Activated CD8-positive, alpha-beta T cell treated with anti-CD3 and anti-CD28 coated beads, Interleukin-2, amount 10 ng/mL, durations not matched to agents 7 days and 5 days (primary cell): Measurements from ENCODE around the gene MPZL2. TPM values are rescaled to one million over a fixed set of nuclear protein-coding genes. Genes with fewer than 3 reads are reported as not detected.

Source experiments
- ATAC-seq: fragments of 150-1000 bp; cut with Tn5 transposase; one replicate; pipeline ENCODE4 v1.10.0; 2021; ENCODE audit warnings: moderate library complexity
- CTCF ChIA-PET: fragments of 350-600 bp; sonication (Branson Sonifier 250); formaldehyde crosslinking; loops from one replicate; lab custom pipeline; 2021; ENCODE audit warnings: antibody characterized with exemption; lab: Charles Lee
- POLR2A ChIA-PET: fragments of 350-600 bp; sonication (Branson Sonifier 250); formaldehyde crosslinking; loops from one replicate; lab custom pipeline; 2021; ENCODE audit warnings: antibody characterized with exemption; lab: Charles Lee
- DNase-seq: peaks from one replicate; pipeline ENCODE4 v3.0.0-alpha.2; 2020
- H3K27ac Mint-ChIP-seq: one replicate; pipeline ENCODE4 v1.8.0; 2021; ENCODE audit warnings: mild to moderate bottlenecking, mixed read lengths
- H3K27me3 Mint-ChIP-seq: one replicate; pipeline ENCODE4 v1.8.0; 2021; ENCODE audit warnings: low read depth, mixed read lengths
- H3K36me3 Mint-ChIP-seq: one replicate; pipeline ENCODE4 v1.8.0; 2021; ENCODE audit warnings: low read depth, mixed read lengths
- H3K4me1 Mint-ChIP-seq: one replicate; pipeline ENCODE4 v1.8.0; 2021; ENCODE audit warnings: low read depth, mixed read lengths
- H3K4me3 Mint-ChIP-seq: one replicate; pipeline ENCODE4 v1.8.0; 2021; ENCODE audit warnings: mild to moderate bottlenecking, mixed read lengths
- H3K9me3 Mint-ChIP-seq: one replicate; pipeline ENCODE4 v1.8.0; 2022; ENCODE audit warnings: mixed read lengths; ENCODE audit not compliant: insufficient read depth
- total RNA-seq, 2 experiments: library from RNA; stranded (reverse); gene quantifications; one replicate each; pipeline ENCODE4 v1.2.3, GENCODE V29; 2021

Gene MPZL2
- total RNA-seq, 2 experiments from 2014 or later = 11.7 to 12.2 TPM

DNA sequence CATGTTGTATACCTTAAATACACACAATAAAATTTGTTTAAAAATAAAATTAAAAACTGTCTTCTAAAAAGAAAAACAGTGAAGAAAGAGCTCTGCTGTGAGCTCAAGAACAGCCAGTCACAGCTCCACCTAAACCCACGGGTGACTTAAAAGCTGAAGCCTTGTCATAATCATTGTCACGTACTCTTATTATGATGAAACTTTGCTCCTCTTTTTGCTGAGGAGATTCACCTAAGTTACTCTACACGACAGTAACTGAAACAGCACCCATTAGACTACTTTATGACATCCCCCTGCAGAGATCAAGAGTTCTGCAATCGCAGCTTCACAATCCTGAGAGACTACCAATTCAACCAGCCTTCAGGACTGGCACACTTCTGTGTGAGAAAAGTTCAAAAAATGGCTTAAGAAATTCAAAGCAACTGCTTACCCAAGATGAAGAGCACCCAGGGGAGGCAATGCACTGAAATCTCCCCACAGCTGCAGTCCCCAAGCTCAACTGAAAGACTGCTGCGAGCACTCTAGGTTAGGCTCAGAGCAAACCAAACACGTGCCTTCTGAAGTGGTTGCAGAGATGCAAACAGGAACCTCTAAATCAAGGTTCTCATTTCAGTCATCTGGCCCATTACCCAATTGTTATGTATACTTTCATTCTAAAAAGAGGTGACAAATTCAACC is 39.4 kb downstream of the MPZL2 start, which contains the start of gene JAML:
TSS of gene JAML (minus strand) at position 501 of the 678 bp plus-strand sequence. CDS start 10,145 bp downstream, outside the sequence.
- Mint-ChIP-seq H3K27ac (peak within 1 kb of the TSS; percentile 91), H3K9me3 (no peaks in the 10 kb centered on the region), H3K27me3 (no peaks in the 10 kb centered on the region), H3K36me3 (peaks cover 81% of the 10 kb centered on the region), H3K4me1 (peaks cover 29% of the 10 kb centered on the region), H3K4me3 (peak within 1 kb of the TSS; percentile 85)
- DNase-seq = peak; percentile 86
- peak; percentile 70 for ATAC-seq
- ChIA-PET POLR2A (interaction anchor here (0.7 to 9.6 kb wide), 21 partner anchors 12 to 254 kb away, joined by 3 to 106 read pairs (median 5); partner anchors contain the start of genes CD3D, CD3G, MPZL3 and UBE4A), CTCF (interaction anchor here (0.8 to 8.4 kb wide), 10 partner anchors 9 to 81 kb away, joined by 3 to 88 read pairs (median 22); no protein-coding TSS in a partner anchor)

GRCh38 chr11:118223992-118224391 is 40.1 kb downstream of the MPZL2 start:
- ATAC-seq (peak; percentile 47), DNase-seq (peak; percentile 71)
- Mint-ChIP-seq H3K9me3 (no peaks in the 10 kb centered on the region), H3K27me3 (no peaks in the 10 kb centered on the region), H3K4me3 (peak overlapping the region; percentile 85), H3K4me1 (peaks cover 36% of the 10 kb centered on the region), H3K36me3 (peaks cover 81% of the 10 kb centered on the region), H3K27ac (peak overlapping the region; percentile 91)
- CTCF ChIA-PET = interaction anchor here (0.8 to 8.4 kb wide), 8 partner anchors 10 to 72 kb away, joined by 3 to 88 read pairs (median 34); no protein-coding TSS in a partner anchor
- POLR2A ChIA-PET = interaction anchor here (0.8 to 9.6 kb wide), 18 partner anchors 11 to 175 kb away, joined by 3 to 106 read pairs (median 5); partner anchors contain the start of genes CD3D, CD3G, MPZL3 and UBE4A

GRCh38 chr11:118223570-118223969 is 40.5 kb downstream of the MPZL2 start:
- ChIA-PET CTCF (interaction anchor here (1.2 to 8.4 kb wide), 5 partner anchors 10 to 25 kb away, joined by 3 to 88 read pairs (median 53); no protein-coding TSS in a partner anchor), POLR2A (interaction anchor here (1.1 to 9.6 kb wide), 11 partner anchors 11 to 122 kb away, joined by 3 to 106 read pairs (median 17); partner anchors contain the start of genes CD3D, CD3G and MPZL3)
- Mint-ChIP-seq H3K9me3 (no peaks in the 10 kb centered on the region), H3K4me3 (peak overlapping the region; percentile 85), H3K36me3 (peaks cover 83% of the 10 kb centered on the region), H3K27ac (peak overlapping the region; percentile 91), H3K4me1 (peaks cover 40% of the 10 kb centered on the region), H3K27me3 (no peaks in the 10 kb centered on the region)
- ATAC-seq = peak; percentile 1
- no peak for DNase-seq

DNA sequence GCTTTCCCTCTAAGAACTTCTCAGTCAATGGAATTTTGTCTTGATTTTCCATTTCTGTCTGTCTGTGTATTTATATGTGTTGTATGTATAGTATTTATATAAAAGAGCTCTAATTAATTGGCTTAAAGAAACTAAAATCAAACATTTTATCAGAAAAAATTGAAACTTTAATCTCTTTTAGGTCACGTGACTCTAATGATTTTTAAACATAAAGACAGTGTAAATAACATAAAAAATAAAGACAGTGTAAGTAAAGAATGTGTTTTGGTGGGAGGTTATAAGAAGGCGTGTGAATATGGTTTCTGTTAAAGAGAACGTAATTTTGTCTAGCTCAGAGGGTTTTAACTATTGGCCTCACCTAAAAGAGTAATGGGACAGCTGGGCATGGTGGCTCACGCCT is 41.7 kb downstream of the MPZL2 start:
- Mint-ChIP-seq H3K36me3 (peaks cover 84% of the 10 kb centered on the region), H3K27me3 (no peaks in the 10 kb centered on the region), H3K4me3 (peak overlapping the region; percentile 85), H3K4me1 (peaks cover 52% of the 10 kb centered on the region), H3K9me3 (no peaks in the 10 kb centered on the region), H3K27ac (peak overlapping the region; percentile 88)
- ATAC-seq (no peak), DNase-seq (no peak)
- ChIA-PET POLR2A (interaction anchor here (0.6 to 10.6 kb wide), 8 partner anchors 8 to 120 kb away, joined by 3 to 101 read pairs (median 6); partner anchors contain the start of genes CD3D, CD3E and MPZL3), CTCF (interaction anchor here (1.5 to 10.1 kb wide), 6 partner anchors 9 to 51 kb away, joined by 3 to 128 read pairs (median 18); partner anchors contain the start of gene MPZL3)

DNA sequence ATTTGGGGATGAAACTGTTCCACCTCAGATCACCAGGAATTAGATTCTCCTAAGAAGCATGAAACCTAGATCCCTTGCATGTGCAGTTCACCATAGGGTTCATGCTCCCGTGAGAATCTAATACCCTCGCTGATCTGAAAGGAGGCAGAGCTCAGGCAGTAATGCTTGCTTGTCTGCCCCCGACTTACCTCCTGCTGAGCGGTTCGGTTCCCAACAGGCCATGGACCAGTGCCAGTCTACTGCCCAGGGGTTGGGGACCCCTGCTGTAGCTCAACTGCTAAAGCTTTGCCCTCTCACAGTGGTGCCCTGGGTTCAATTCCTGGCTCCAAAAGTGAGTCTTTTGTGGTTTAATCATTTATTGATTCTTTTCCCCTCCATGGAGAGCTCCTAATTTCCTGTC is 42.7 kb downstream of the MPZL2 start:
- Mint-ChIP-seq H3K27ac (peak overlapping the region; percentile 81), H3K9me3 (no peaks in the 10 kb centered on the region), H3K4me1 (peaks cover 62% of the 10 kb centered on the region), H3K27me3 (no peaks in the 10 kb centered on the region), H3K36me3 (peaks cover 86% of the 10 kb centered on the region), H3K4me3 (peak overlapping the region; percentile 85)
- DNase-seq (peak; percentile 48), ATAC-seq (no peak)
- POLR2A ChIA-PET = interaction anchor here (0.7 to 10.6 kb wide), 7 partner anchors 13 to 117 kb away, joined by 3 to 101 read pairs (median 7); partner anchors contain the start of genes CD3E and MPZL3
- CTCF ChIA-PET = interaction anchor here (0.7 to 10.1 kb wide), 11 partner anchors 8 to 92 kb away, joined by 3 to 128 read pairs (median 4); partner anchors contain the start of gene MPZL3

GRCh38 chr11:118219732-118220131 is 44.4 kb downstream of the MPZL2 start:
- DNase-seq = no peak
- POLR2A ChIA-PET = interaction anchor here (0.7 to 10.6 kb wide), 5 partner anchors 10 to 140 kb away, joined by 3 to 101 read pairs (median 6); partner anchors contain the start of genes MPZL3 and UBE4A

DNA sequence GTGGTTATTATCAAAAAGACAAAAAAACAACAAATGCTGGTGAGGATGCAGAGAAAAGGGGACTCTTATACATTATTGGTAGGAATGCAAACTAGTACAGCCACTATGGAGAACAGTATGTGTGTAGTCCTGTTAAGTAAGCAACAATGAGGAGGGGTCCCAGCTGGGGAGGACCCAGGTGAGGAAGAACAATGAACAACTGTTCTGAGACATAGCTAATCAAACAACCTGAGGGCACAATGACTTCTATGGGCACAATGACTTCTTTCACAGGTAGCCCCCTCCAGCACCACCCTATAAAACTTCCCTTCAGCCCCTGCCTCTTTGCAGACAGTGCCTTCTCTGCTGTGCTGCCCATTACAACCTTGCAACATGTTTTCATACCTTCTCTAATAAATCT is 44.9 kb downstream of the MPZL2 start:
- POLR2A ChIA-PET = interaction anchor here (0.7 to 10.6 kb wide), 4 partner anchors 10 to 140 kb away, joined by 3 to 101 read pairs (median 46); partner anchors contain the start of gene UBE4A
- H3K9me3 Mint-ChIP-seq = no peaks in the 10 kb centered on the region
- ATAC-seq (no peak), DNase-seq (no peak)
- H3K36me3 Mint-ChIP-seq = peaks cover 79% of the 10 kb centered on the region
- peak overlapping the region; percentile 81 for H3K27ac Mint-ChIP-seq
- no peaks in the 10 kb centered on the region for H3K27me3 Mint-ChIP-seq
- CTCF ChIA-PET = interaction anchor here (0.9 to 10.1 kb wide), 8 partner anchors 14 to 76 kb away, joined by 3 to 128 read pairs (median 5); partner anchors contain the start of gene MPZL3
- H3K4me1 Mint-ChIP-seq = peaks cover 82% of the 10 kb centered on the region
- H3K4me3 Mint-ChIP-seq = peak overlapping the region; percentile 85

More at GRCh38 chr11:118219732-118220131, 44.4 kb downstream of the MPZL2 start:
- CTCF ChIA-PET = interaction anchor here (1.2 to 10.1 kb wide), 5 partner anchors 14 to 76 kb away, joined by 5 to 128 read pairs (median 6); partner anchors contain the start of gene MPZL3
- H3K36me3 Mint-ChIP-seq = peaks cover 77% of the 10 kb centered on the region
- peak overlapping the region; percentile 85 for H3K4me3 Mint-ChIP-seq
- H3K27me3 Mint-ChIP-seq = no peaks in the 10 kb centered on the region
- H3K27ac Mint-ChIP-seq = peak overlapping the region; percentile 81
- H3K9me3 Mint-ChIP-seq = no peaks in the 10 kb centered on the region
- no peak for ATAC-seq
- peaks cover 77% of the 10 kb centered on the region for H3K4me1 Mint-ChIP-seq

- H3K27me3 Mint-ChIP-seq = no peaks in the 10 kb centered on the region
- CTCF ChIA-PET = interaction anchor here (0.6 to 10.1 kb wide), 6 partner anchors 12 to 181 kb away, joined by 3 to 128 read pairs (median 4); no protein-coding TSS in a partner anchor
- ATAC-seq (peak; percentile 31), DNase-seq (no peak)
- H3K36me3 Mint-ChIP-seq = peaks cover 81% of the 10 kb centered on the region
- POLR2A ChIA-PET = interaction anchor here (0.9 to 11.8 kb wide), 6 partner anchors 8 to 123 kb away, joined by 3 to 106 read pairs (median 10); partner anchors contain the start of genes JAML, MPZL2 and MPZL3
- peak overlapping the region; percentile 76 for H3K4me3 Mint-ChIP-seq
- H3K4me1 Mint-ChIP-seq = peaks cover 98% of the 10 kb centered on the region
- no peaks in the 10 kb centered on the region for H3K9me3 Mint-ChIP-seq
- peak overlapping the region; percentile 94 for H3K27ac Mint-ChIP-seq
Measured at GRCh38 chr11:118217575-118217974, 46.5 kb downstream of the MPZL2 start.

DNA sequence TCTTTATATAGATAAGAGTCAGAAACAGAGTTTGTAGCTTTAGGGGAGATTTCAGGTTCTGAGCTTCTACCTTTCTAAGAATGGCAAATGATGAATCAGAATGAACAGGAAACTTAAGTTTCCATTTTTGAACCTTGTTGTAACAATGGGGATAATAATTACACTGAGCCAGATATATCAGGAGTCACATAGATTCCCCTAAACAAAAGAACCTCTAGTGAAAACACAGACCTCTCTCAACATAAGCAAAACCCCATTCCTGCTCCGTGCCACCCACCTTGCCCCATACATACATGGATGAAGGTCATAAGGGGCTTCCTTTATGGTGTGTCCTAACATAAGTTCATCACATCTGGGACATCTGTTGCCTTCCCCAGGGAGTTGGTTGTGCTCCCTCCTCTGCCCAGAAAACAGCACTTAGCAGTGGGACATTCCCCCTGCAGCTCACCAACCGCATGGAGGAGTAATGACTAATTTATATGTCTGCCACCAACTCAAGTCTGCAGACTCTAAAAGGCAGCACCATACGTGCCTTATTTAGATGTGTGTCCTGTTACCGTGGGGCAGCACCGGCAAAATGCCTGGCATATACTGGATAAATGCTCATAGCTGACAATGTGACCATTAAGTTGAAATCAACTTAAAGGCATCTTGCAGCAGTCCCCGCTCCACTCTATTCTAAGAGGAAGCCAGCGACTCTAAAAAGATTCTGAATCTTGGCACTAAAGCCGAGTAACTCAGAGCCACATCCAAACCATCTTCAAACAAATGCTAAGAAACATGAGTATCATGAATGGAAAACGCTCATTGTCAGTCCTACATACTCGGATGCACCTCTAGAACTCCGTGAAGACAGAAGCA is 47.2 kb downstream of the MPZL2 start:
- peaks cover 82% of the 10 kb centered on the region for H3K36me3 Mint-ChIP-seq
- peak overlapping the region; percentile 94 for H3K27ac Mint-ChIP-seq
- ChIA-PET CTCF (interaction anchor here (0.6 to 10.1 kb wide), 17 partner anchors 7 to 146 kb away, joined by 3 to 128 read pairs (median 3); partner anchors contain the start of genes CD3D and JAML), POLR2A (interaction anchor here (0.6 to 11.8 kb wide), 11 partner anchors 9 to 123 kb away, joined by 3 to 106 read pairs (median 6); partner anchors contain the start of genes JAML, MPZL2 and MPZL3)
- peaks cover 98% of the 10 kb centered on the region for H3K4me1 Mint-ChIP-seq
- peak overlapping the region; percentile 76 for H3K4me3 Mint-ChIP-seq
- ATAC-seq = peak; percentile 52
- DNase-seq = peak; percentile 56
- no peaks in the 10 kb centered on the region for H3K27me3 Mint-ChIP-seq
- H3K9me3 Mint-ChIP-seq = no peaks in the 10 kb centered on the region

DNA sequence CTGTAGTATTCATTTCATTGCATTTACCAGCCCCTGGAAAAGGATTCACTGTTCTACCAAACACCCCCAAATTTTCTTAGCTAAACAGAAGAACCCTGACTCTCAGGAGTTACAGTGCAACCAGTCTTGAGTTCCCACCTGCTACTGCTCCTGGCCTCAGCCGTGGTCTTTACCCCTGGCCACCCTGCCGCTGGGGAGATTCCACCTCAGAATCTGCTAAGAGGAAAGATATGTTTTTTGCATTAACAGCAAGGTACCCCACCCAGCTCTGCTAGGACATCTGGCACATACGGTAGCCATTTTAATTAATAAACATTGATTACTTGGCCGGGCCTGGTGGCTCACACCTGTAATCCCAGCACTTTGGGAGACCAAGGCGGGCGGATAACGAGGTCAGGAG is 48.3 kb downstream of the MPZL2 start:
- ATAC-seq = no peak
- Mint-ChIP-seq H3K36me3 (peaks cover 83% of the 10 kb centered on the region), H3K27ac (peak overlapping the region; percentile 94), H3K9me3 (no peaks in the 10 kb centered on the region), H3K4me1 (peaks cover 98% of the 10 kb centered on the region), H3K27me3 (no peaks in the 10 kb centered on the region), H3K4me3 (peak overlapping the region; percentile 76)
- CTCF ChIA-PET = interaction anchor here (1.0 to 10.1 kb wide), 13 partner anchors 8 to 126 kb away, joined by 3 to 128 read pairs (median 6); partner anchors contain the start of genes CD3D and JAML
- POLR2A ChIA-PET = interaction anchor here (0.8 to 11.8 kb wide), 9 partner anchors 10 to 129 kb away, joined by 3 to 106 read pairs (median 6); partner anchors contain the start of genes CD3G, JAML and MPZL3
- no peak for DNase-seq
